Astrocyte (in vitro differentiated cells and primary cell): ENCODE results near the gene ZNF835.

ENCODE experiments used
- CTCF ChIP-seq: IDR thresholded peaks from 2 replicates; pipeline ENCODE4 v1.5.1; 2011; ENCODE audit warnings: low read depth, mild to moderate bottlenecking, inconsistent platforms, low read length, moderate library complexity; ENCODE audit not compliant: insufficient read depth
- EZH2 ChIP-seq: IDR thresholded peaks from 2 replicates; pipeline ENCODE4 v1.6.1; 2012; ENCODE audit warnings: mild to moderate bottlenecking, low read length, inconsistent platforms; ENCODE audit not compliant: insufficient read depth

DNA sequence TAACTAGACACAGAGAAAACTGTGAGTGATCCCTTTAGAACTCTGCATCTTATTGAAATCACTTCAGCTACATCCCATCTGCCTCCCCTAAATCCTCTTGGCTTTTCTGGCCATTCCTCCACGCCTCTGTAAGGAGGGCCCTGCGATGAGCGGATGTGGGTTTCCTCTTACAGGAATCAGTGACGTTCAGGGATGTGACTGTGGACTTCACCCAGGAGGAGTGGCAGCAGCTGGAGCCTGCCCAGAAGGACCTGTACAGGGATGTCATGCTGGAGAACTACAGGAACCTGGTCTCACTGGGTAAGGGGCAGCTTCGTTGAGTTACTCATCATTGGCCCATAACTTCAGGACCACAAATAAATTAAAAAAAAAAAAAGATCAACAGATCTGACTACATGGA is 57.9 kb downstream of the ZNF835 start:
- no peak for TF ChIP-seq CTCF
- TF ChIP-seq EZH2 = no peak
